Bronchial epithelial cell (primary cell): Measurements from ENCODE around the gene MYOZ3. TPM values are rescaled to one million over a fixed set of nuclear protein-coding genes. Genes with fewer than 3 reads are reported as not detected.
A peak's percentile ranks its signal among the peaks of the same experiment; 100 is the strongest.

Experiments
- DNase-seq: peaks from one replicate; pipeline ENCODE4 v3.0.0-alpha.2; 2010; ENCODE audit warnings: low read depth
- FAIRE-seq: peaks from 2 replicates; lab custom pipeline; 2011; peaks lifted over from hg19 to GRCh38; lab: Jason Lieb, UNC
- H3K27me3 ChIP-seq: 2 replicates; pipeline ENCODE4 v1.5.1; 2011; ENCODE audit warnings: low read length; ENCODE audit not compliant: control insufficient read depth, insufficient read depth
- H3K36me3 ChIP-seq: 2 replicates; pipeline ENCODE4 v1.5.1; 2011; ENCODE audit warnings: low read length; ENCODE audit not compliant: control insufficient read depth, insufficient read depth
- H3K4me3 ChIP-seq: 2 replicates; pipeline ENCODE4 v1.5.1; 2011; ENCODE audit warnings: mild to moderate bottlenecking, low read depth, low read length, control low read depth
- total RNA-seq: library from RNA; depleted of rRNA; stranded (reverse); fragments of >200 nt; gene quantifications from 2 replicates; pipeline ENCODE4 v1.2.1, GENCODE V29; 2014
- TF ChIP-seq, protein P1 (sequence below): IDR thresholded peaks from 2 replicates; pipeline ENCODE4 v1.5.1; 2011; ENCODE audit warnings: mild to moderate bottlenecking, moderate library complexity, low read length, control low read depth, inconsistent platforms; ENCODE audit not compliant: insufficient read depth, severe bottlenecking

The MYOZ3 gene
- total RNA-seq, 1 donor from 2014 or later: not detected

DNA sequence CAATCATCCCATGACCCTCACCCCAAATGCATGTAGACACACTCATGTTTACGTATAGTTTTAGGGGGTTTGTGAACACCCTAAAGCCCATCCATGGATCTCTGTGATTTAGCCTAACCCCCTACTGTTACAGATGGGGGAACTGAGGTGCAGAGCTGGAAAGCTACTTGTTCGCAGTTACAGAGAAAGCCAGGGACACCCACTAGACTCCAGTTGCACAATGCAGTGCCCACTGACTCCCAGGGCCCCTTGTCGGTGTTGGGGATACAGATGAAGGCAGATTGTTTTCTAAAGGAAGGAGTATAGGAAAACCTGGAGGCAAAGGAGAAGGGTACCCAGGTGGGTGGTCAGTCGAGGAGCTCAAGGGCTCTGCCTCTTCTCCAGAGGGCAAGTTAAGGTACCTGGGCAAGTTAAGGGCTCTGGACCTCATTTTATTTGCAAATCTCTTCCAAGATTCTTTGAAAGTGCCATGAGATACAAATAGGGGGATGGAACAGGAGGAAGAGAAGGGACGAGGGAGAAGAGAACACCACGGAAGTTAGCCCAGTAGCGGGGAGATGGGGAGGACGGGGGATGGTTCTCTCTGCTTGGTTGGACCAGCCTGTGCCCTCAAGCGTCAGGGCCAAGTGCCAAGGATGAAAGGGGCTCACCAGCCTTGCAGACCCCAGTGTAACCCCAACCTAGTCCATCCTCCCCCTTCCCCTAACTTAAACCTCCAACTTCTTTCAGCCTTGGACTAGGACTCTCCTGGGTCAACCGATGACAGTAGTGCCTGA, 958 bp downstream of the MYOZ3 start:
- no peak for FAIRE-seq
- Histone ChIP-seq H3K36me3 (no peaks in the 10 kb centered on the region), H3K4me3 (no peak overlapping the region), H3K27me3 (no peaks in the 10 kb centered on the region)
- TF ChIP-seq, protein P1, sequence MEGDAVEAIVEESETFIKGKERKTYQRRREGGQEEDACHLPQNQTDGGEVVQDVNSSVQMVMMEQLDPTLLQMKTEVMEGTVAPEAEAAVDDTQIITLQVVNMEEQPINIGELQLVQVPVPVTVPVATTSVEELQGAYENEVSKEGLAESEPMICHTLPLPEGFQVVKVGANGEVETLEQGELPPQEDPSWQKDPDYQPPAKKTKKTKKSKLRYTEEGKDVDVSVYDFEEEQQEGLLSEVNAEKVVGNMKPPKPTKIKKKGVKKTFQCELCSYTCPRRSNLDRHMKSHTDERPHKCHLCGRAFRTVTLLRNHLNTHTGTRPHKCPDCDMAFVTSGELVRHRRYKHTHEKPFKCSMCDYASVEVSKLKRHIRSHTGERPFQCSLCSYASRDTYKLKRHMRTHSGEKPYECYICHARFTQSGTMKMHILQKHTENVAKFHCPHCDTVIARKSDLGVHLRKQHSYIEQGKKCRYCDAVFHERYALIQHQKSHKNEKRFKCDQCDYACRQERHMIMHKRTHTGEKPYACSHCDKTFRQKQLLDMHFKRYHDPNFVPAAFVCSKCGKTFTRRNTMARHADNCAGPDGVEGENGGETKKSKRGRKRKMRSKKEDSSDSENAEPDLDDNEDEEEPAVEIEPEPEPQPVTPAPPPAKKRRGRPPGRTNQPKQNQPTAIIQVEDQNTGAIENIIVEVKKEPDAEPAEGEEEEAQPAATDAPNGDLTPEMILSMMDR: no peak
- no peak for DNase-seq

DNA sequence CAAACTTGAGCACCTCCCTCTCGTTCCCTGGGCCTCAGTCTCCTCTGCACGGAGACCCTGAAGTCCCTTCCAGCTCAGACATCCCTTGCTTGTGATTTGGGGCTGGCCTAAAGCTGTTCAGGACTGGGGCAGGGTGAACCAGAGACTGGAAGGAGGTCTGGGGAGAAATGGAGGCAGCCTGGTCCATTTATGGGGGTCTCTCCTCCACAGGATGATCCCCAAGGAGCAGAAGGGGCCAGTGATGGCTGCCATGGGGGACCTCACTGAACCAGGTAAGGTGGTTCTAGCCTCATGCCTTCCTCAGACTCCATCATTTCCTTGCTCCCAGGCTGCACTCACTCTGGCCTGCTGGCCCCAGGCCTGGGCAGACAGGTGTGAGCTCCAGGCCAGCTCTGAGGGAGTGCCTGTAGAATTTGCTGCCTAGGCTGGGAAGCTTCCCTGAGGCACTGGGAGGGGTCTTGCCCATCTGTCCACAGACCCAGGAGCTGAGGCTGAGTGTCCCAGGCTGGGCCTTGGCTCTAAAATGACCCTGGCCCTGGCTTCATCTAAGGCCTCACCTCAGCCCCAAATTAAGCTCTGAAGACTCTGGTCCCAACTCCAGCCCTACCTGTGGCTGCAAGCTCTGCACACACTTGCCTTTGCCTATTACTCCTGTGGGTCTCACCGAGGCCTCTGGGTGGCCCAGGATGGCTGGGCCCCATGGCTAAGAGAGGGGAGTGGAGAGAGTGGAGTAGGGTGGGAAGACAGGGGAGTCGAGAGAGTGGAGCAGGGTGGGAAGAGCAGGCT, 1.9 kb downstream of the MYOZ3 start:
- no peak overlapping the region for H3K4me3 ChIP-seq
- no peaks in the 10 kb centered on the region for H3K36me3 ChIP-seq
- peak; percentile 64 for FAIRE-seq
- no peak for DNase-seq
- no peaks in the 10 kb centered on the region for H3K27me3 ChIP-seq
- TF ChIP-seq, protein P1: no peak

DNA sequence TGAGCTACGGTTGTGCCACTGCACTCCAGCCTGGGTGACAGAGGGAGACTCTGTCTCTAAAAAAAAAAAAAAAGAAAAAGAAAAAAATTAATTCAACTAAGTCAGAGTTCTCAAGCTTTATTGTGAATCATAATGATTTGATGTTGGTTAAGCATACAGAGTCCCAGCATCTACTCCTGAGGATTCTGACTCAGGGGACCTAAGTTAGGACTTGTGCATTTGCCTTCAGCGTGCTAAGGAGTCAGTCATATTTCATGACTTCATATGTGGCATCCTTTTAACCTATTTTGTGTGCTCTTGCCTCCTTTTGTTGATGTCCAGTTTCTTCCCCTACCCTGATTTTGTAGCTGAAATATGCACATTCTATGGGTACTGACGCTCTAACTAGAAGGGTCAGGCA, 2.9 kb downstream of the MYOZ3 start:
- TF ChIP-seq, protein P1: no peak
- Histone ChIP-seq H3K36me3 (no peaks in the 10 kb centered on the region), H3K4me3 (no peak overlapping the region), H3K27me3 (no peaks in the 10 kb centered on the region)
- FAIRE-seq (no peak), DNase-seq (peak; percentile 95)

DNA sequence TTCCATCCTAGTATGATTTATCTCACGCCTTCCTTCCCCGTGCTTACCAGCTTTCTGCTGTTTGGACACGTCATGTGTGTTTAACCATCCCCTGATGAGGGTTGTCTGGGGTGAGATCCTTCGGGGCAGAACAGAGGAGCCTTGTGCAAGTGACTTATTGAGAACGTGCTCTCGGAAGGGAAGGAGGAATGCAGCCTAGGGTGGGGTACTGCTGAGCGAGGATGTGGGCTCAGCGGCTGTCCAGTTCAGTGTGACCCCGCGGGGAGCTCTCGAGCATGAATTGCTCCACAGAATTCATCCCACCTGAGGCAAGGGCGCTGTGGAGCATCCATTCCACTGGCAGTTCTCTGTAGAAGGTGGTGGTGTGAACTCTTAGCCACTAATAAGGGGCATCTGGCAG, 4.0 kb downstream of the MYOZ3 start:
- H3K36me3 ChIP-seq: no peaks in the 10 kb centered on the region
- H3K27me3 ChIP-seq: no peaks in the 10 kb centered on the region
- FAIRE-seq: no peak
- DNase-seq: peak; percentile 86
- H3K4me3 ChIP-seq: no peak overlapping the region
- TF ChIP-seq, protein P1: no peak

DNA sequence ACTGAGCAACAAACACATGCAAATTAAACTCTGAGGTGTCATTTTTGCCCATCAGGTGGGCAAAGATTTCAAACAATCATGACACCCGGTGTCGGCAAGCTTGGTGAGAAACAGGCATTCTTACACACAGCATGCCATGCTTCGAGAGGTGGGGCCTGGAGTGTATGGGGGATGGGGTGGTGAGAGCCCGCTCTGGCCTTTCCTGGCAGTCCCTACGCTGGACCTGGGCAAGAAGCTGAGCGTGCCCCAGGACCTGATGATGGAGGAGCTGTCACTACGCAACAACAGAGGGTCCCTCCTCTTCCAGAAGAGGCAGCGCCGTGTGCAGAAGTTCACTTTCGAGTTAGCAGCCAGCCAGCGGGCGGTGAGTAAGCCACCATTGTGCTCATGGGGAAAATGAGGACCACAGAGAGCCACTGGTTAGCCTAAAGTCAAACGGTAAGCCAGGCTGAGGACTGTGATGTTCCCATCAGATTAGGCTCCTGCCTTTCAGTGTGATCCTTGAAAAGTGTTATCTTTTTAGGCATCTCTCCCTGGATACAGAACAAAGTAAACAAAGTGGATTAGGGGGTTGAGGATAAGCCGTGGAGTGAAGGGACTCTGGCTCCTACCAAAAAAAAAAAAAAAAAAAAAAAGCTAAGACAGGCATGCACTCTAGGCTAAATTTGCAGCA, 9.4 kb downstream of the MYOZ3 start:
- H3K4me3 ChIP-seq: no peak overlapping the region
- H3K36me3 ChIP-seq: no peaks in the 10 kb centered on the region
- H3K27me3 ChIP-seq: peaks cover 2% of the 10 kb centered on the region
- DNase-seq (no peak), FAIRE-seq (no peak)
- TF ChIP-seq, protein P1: no peak
